HepG2 (cell line): ENCODE data around the gene BIRC3. TPM values are rescaled to one million over a fixed set of nuclear protein-coding genes. Genes with fewer than 3 reads are reported as not detected.

Source experiments
- ATAC-seq: fragments of 200-7000 bp; cut with Tn5 transposase; 3 replicates; pipeline ENCODE4 v1.9.1; 2020; ENCODE audit warnings: mild to moderate bottlenecking, moderate library complexity
- BruUV-seq: library from RNA; stranded (reverse); fragments of 400-500 nt; replicated peaks from 2 replicates; lab custom pipeline; 2021; lab: Mats Ljungman, UMichigan
- CTCF ChIA-PET: fragments of 300-600 bp; formaldehyde crosslinking; extraction: SDS; loops from one replicate; lab custom pipeline; 2021; ENCODE audit warnings: low total read pairs, inconsistent platforms, low intra/inter-chr PET ratio; lab: Yijun Ruan, JAX
- POLR2A ChIA-PET: fragments of 350-600 bp; sonication (Branson Sonifier 250); formaldehyde crosslinking; loops from one replicate; lab custom pipeline; 2020; ENCODE audit warnings: antibody characterized with exemption, inconsistent platforms; lab: Yijun Ruan, JAX
- DNase-seq: peaks from one replicate; pipeline ENCODE4 v3.0.0-alpha.2; 2015; ENCODE audit warnings: low spot score
- FAIRE-seq: peaks from 3 replicates; lab custom pipeline; 2011; peaks lifted over from hg19 to GRCh38; lab: Jason Lieb, UNC
- H2AFZ ChIP-seq: one replicate; pipeline ENCODE4 v1.6.1; 2011; ENCODE audit warnings: low read length, inconsistent platforms
- H3K27ac ChIP-seq: fragments of 300-600 bp; 3 replicates; pipeline ENCODE4 v1.8.0; 2011; ENCODE audit warnings: mixed run types, mild to moderate bottlenecking, mixed read lengths, low read length, inconsistent platforms; ENCODE audit not compliant: insufficient read depth; ENCODE audit errors: extremely low read length
- H3K27me3 ChIP-seq, 2 experiments: fragments of 200-600 bp in 1 of 2; 2 replicates in 1 of 2; 3 replicates in 1 of 2; pipeline versions ENCODE4 v1.6.0 to v1.8.0; 2011; ENCODE audit warnings: low read length in 2 of 2, mild to moderate bottlenecking in 2 of 2, moderate library complexity in 2 of 2, inconsistent platforms in 1 of 2; ENCODE audit not compliant: insufficient read depth in 2 of 2, control insufficient read depth in 1 of 2
- H3K36me3 ChIP-seq, 2 experiments: fragments of 200-600 bp in 1 of 2; replicated peaks in 1 of 2; 2 replicates in 1 of 2; 3 replicates in 1 of 2; pipeline versions ENCODE4 v1.5.1 to v1.8.0; 2011; ENCODE audit warnings: low read length in 2 of 2, inconsistent platforms in 1 of 2; ENCODE audit not compliant: insufficient read depth in 2 of 2, control insufficient read depth in 1 of 2
- H3K4me1 ChIP-seq: 2 replicates; pipeline ENCODE4 v1.5.1; 2012; ENCODE audit warnings: low read length, inconsistent platforms; ENCODE audit not compliant: insufficient read depth
- H3K4me2 ChIP-seq: 2 replicates; pipeline ENCODE4 v1.6.0; 2011; ENCODE audit warnings: low read depth, low read length, inconsistent platforms
- H3K4me3 ChIP-seq, 3 experiments: fragments of 200-600 bp in 1 of 3; sonication (generic), shearing (Covaris generic) in 1 of 3; replicated peaks in 1 of 3; 2 replicates each; pipeline ENCODE4 v1.5.1; 2011 to 2016; ENCODE audit warnings: low read length in 3 of 3, inconsistent platforms in 2 of 3, low read depth in 2 of 3, mild to moderate bottlenecking in 2 of 3, control low read depth in 1 of 3, mixed read lengths in 1 of 3; ENCODE audit not compliant: insufficient read depth in 1 of 3
- H3K79me2 ChIP-seq: one replicate; pipeline ENCODE4 v1.6.1; 2011; ENCODE audit warnings: low read length, inconsistent platforms; ENCODE audit not compliant: insufficient read depth
- H3K9ac ChIP-seq: 2 replicates; pipeline ENCODE4 v1.6.0; 2011; ENCODE audit warnings: mild to moderate bottlenecking, low read depth, low read length, inconsistent platforms; ENCODE audit not compliant: insufficient read depth
- H3K9me3 ChIP-seq: 2 replicates; pipeline ENCODE4 v1.5.1; 2012; ENCODE audit warnings: mild to moderate bottlenecking, low read length
- H4K20me1 ChIP-seq: 2 replicates; pipeline ENCODE4 v1.6.0; 2011; ENCODE audit warnings: inconsistent platforms, mild to moderate bottlenecking, low read length, moderate library complexity; ENCODE audit not compliant: insufficient read depth
- ATF4 ChIP-seq, 2 experiments: fragments of 450-650 bp in 1 of 2; sonication (generic) in 1 of 2; formaldehyde crosslinking; IDR thresholded peaks; 2 replicates each; pipeline versions ENCODE4 v1.5.0 to v1.8.0; 2020 to 2022; ENCODE audit warnings: mild to moderate bottlenecking in 1 of 2, missing genetic modification reagents in 1 of 2
- CREM ChIP-seq, 2 experiments: sonication (generic) in 1 of 2; formaldehyde crosslinking in 1 of 2; IDR thresholded peaks; 2 replicates each; pipeline versions ENCODE4 v1.4.0 to v1.6.1; 2016 to 2020; ENCODE audit warnings: antibody characterized with exemption in 1 of 2, mild to moderate bottlenecking in 1 of 2, missing genetic modification reagents in 1 of 2
- DRAP1 ChIP-seq: IDR thresholded peaks from 2 replicates; pipeline ENCODE4 v1.6.1; 2016; ENCODE audit warnings: missing genetic modification reagents, missing compliant biosample characterization
- FOXP4 ChIP-seq: sonication (generic); formaldehyde crosslinking; IDR thresholded peaks from 2 replicates; pipeline ENCODE4 v1.4.0; 2020; ENCODE audit warnings: missing genetic modification reagents
- KDM3A ChIP-seq: IDR thresholded peaks from 2 replicates; pipeline ENCODE4 v1.6.1; 2018; ENCODE audit warnings: low read depth, missing compliant biosample characterization
- NR3C1 ChIP-seq: sonication (generic); formaldehyde crosslinking; IDR thresholded peaks from 2 replicates; pipeline ENCODE4 v1.4.0; 2020; ENCODE audit warnings: missing genetic modification reagents
- RBM22 ChIP-seq: fragments of 200-400 bp; formaldehyde crosslinking; optimal IDR thresholded peaks from 2 replicates; pipeline ENCODE3; 2017; ENCODE audit warnings: mild to moderate bottlenecking, low read length, moderate library complexity
- ZNF276 ChIP-seq: sonication (generic); formaldehyde crosslinking; IDR thresholded peaks from 2 replicates; pipeline ENCODE4 v1.4.0; 2020; ENCODE audit warnings: mild to moderate bottlenecking, low read depth, missing genetic modification reagents
- ZNF460 ChIP-seq: sonication (generic); formaldehyde crosslinking; IDR thresholded peaks from 2 replicates; pipeline ENCODE4 v1.5.1; 2020; ENCODE audit warnings: missing genetic modification reagents, mild to moderate bottlenecking, borderline replicate concordance
- ZNF557 ChIP-seq: sonication (generic); formaldehyde crosslinking; IDR thresholded peaks from 2 replicates; pipeline ENCODE4 v1.4.0; 2020; ENCODE audit warnings: missing genetic modification reagents
- ZNF691 ChIP-seq: sonication (generic); formaldehyde crosslinking; IDR thresholded peaks from 2 replicates; pipeline ENCODE4 v1.4.0; 2020; ENCODE audit warnings: missing genetic modification reagents, low read depth, mild to moderate bottlenecking, borderline replicate concordance
- WGBS: methylation state at CpG from one replicate; pipeline ENCODE4 v1.1.6; 2017; ENCODE audit warnings: low lambda C conversion rate; 5-methylcytosine and 5-hydroxymethylcytosine counted together
- in situ Hi-C: cut with HindIII; loops from 2 replicates; pipeline ENCODE4 v1.10.0; 2017; ENCODE audit warnings: low pct_unique_long_range_greater_than_20kb; ENCODE audit not compliant: extremely low pct_ligation_motif_present
- intact Hi-C: fragments of 100-400 bp; cut with micrococcal nuclease; formaldehyde crosslinking; loops from one replicate; pipeline ENCODE4 v1.10.0; 2022; ENCODE audit not compliant: unreplicated experiment
- polyA plus RNA-seq, 8 experiments: library from polyadenylated mRNA; depleted of rRNA in 3 of 8; stranded (reverse) in 7 of 8; unstranded in 1 of 8; fragments of >200 nt; fragmentation: Illumina TruSeq in 4 of 8; extraction: Trizol in 4 of 8; gene quantifications; 2 replicates each; pipeline versions ENCODE4 v1.2.1 to v1.2.3, GENCODE V29; 2011 to 2016; ENCODE audit warnings: low read depth in 4 of 8, missing spikeins in 1 of 8, mixed read lengths in 1 of 8; ENCODE audit not compliant: insufficient read depth in 1 of 8
- total RNA-seq, 5 experiments: library from RNA; depleted of rRNA; stranded (reverse); fragments of >200 nt; fragmentation: Illumina TruSeq; extraction: Trizol; gene quantifications; 2 replicates each; pipeline ENCODE4 v1.2.3, GENCODE V29; 2016; ENCODE audit warnings: low read depth in 1 of 5

The BIRC3 gene
- total and polyA plus RNA-seq, 2 of the 13 experiments (the other 11 are each of a cell fraction or from before 2014, with no cell fraction given): 0.41 to 4.2 TPM

- TF ChIP-seq ZNF276 (CRISPR knock-in tag) (no peak), KDM3A (CRISPR knock-in tag) (no peak)
Measured at GRCh38 chr11:102378818-102379217, 61.5 kb downstream of the BIRC3 start (continued).

GRCh38 chr11:102382384-102382783 is 65.1 kb downstream of the BIRC3 start:
- in situ Hi-C loops: no loop called here
- DNase-seq (no peak), ATAC-seq (no peak), FAIRE-seq (no peak)
- Histone ChIP-seq H3K36me3 (peaks cover 6 to 51% of the 10 kb centered on the region in 2 experiments), H3K79me2 (no peaks in the 10 kb centered on the region), H4K20me1 (no peaks in the 10 kb centered on the region), H3K9me3 (no peaks in the 10 kb centered on the region), H3K4me1 (no peaks in the 10 kb centered on the region), H3K4me3 (no peak overlapping the region), H3K9ac (no peak overlapping the region), H3K27me3 (no peaks in the 10 kb centered on the region), H3K27ac (no peak overlapping the region), H3K4me2 (no peak overlapping the region), H2AFZ (no peak overlapping the region)
- 100% methylated on average over 3 of the region's 3 CpGs for WGBS
- CTCF ChIA-PET: no interaction called here
- POLR2A ChIA-PET: no interaction called here
- intact Hi-C loops: no loop called here
- no TSS peak for BruUV-seq
- TF ChIP-seq CREM (IDR thresholded peaks at IDR 0.05) (no peak), CREM (CRISPR knock-in tag; IDR thresholded peaks at IDR 0.05) (no peak), ZNF460 (CRISPR knock-in tag) (no peak), ZNF557 (no peak)

- CTCF ChIA-PET: no interaction called here
- Histone ChIP-seq H3K4me2 (no peak overlapping the region), H3K79me2 (no peaks in the 10 kb centered on the region), H3K9me3 (no peaks in the 10 kb centered on the region), H3K4me1 (no peaks in the 10 kb centered on the region), H3K36me3 (peaks cover 5 to 38% of the 10 kb centered on the region in 2 experiments), H3K4me3 (no peak overlapping the region), H2AFZ (no peak overlapping the region), H3K9ac (no peak overlapping the region), H4K20me1 (no peaks in the 10 kb centered on the region), H3K27me3 (no peaks in the 10 kb centered on the region), H3K27ac (no peak overlapping the region)
- 97% methylated on average over 3 of the region's 3 CpGs for WGBS
- intact Hi-C loops (no loop called here), in situ Hi-C loops (no loop called here)
- BruUV-seq: no TSS peak
- ATAC-seq (no peak), DNase-seq (no peak), FAIRE-seq (no peak)
- POLR2A ChIA-PET: no interaction called here
- no peak for TF ChIP-seq FOXP4 (CRISPR knock-in tag)
- TF ChIP-seq ATF4 (CRISPR knock-in tag; IDR thresholded peaks at IDR 0.05): no peak
- TF ChIP-seq NR3C1: no peak
- TF ChIP-seq RBM22: no peak
- no peak for TF ChIP-seq DRAP1
- no peak for TF ChIP-seq ZNF691 (CRISPR knock-in tag)
Measured at GRCh38 chr11:102383839-102384238, 66.6 kb downstream of the BIRC3 start.
